IMR-90 (cell line): ENCODE results near the gene TMEM238. TPM values are rescaled to one million over a fixed set of nuclear protein-coding genes. Genes with fewer than 3 reads are reported as not detected.

Experiments used
- ATAC-seq: fragments of 200-7000 bp; cut with Tn5 transposase; 2 replicates; pipeline ENCODE4 v1.9.1; 2020; ENCODE audit warnings: low read depth, mild to moderate bottlenecking, moderate library complexity
- BruUV-seq: library from RNA; stranded (reverse); fragments of 400-500 nt; replicated peaks from 2 replicates; lab custom pipeline; 2021; lab: Mats Ljungman, UMichigan
- CTCF ChIA-PET: fragments of 300-600 bp; formaldehyde crosslinking; extraction: SDS; loops from one replicate; lab custom pipeline; 2021; ENCODE audit warnings: antibody characterized with exemption; lab: Yijun Ruan, JAX
- POLR2A ChIA-PET: fragments of 300-600 bp; sonication (Branson Sonifier 250); formaldehyde crosslinking; loops from one replicate; lab custom pipeline; 2022; ENCODE audit warnings: antibody characterized with exemption; ENCODE audit not compliant: unreplicated experiment; lab: Charles Lee
- DNase-seq: peaks from one replicate; pipeline ENCODE4 v3.0.0; 2013
- H2AFZ ChIP-seq: replicated peaks from 2 replicates; pipeline ENCODE3; 2013; ENCODE audit warnings: low read length, mild to moderate bottlenecking; ENCODE audit not compliant: poor library complexity
- H2AK5ac ChIP-seq: 2 replicates; pipeline ENCODE4 v1.6.1; 2013; ENCODE audit warnings: low read depth, low read length, inconsistent platforms
- H2AK9ac ChIP-seq: replicated peaks from 2 replicates; pipeline ENCODE3; 2013; ENCODE audit warnings: mild to moderate bottlenecking, low read depth, low read length, moderate library complexity; ENCODE audit not compliant: poor library complexity
- H2BK120ac ChIP-seq: 2 replicates; pipeline ENCODE4 v1.6.1; 2013; ENCODE audit warnings: low read depth, low read length, inconsistent platforms
- H2BK15ac ChIP-seq: 3 replicates; pipeline ENCODE4 v1.6.1; 2013; ENCODE audit warnings: low read depth, low read length, inconsistent platforms
- H2BK20ac ChIP-seq: 2 replicates; pipeline ENCODE4 v1.6.1; 2013; ENCODE audit warnings: low read depth, mild to moderate bottlenecking, inconsistent platforms, low read length, moderate library complexity
- H2BK5ac ChIP-seq: 2 replicates; pipeline ENCODE4 v1.6.1; 2013; ENCODE audit warnings: mild to moderate bottlenecking, low read depth, low read length, inconsistent platforms; ENCODE audit not compliant: poor library complexity, severe bottlenecking
- H3K14ac ChIP-seq: replicated peaks from 2 replicates; pipeline ENCODE4 v1.6.1; 2013; ENCODE audit warnings: low read depth, low read length, inconsistent platforms
- H3K18ac ChIP-seq: 2 replicates; pipeline ENCODE4 v1.6.1; 2013; ENCODE audit warnings: low read depth, low read length, control low read depth
- H3K23ac ChIP-seq: 2 replicates; pipeline ENCODE4 v1.6.1; 2013; ENCODE audit warnings: low read depth, low read length, inconsistent platforms
- H3K27ac ChIP-seq: 2 replicates; pipeline ENCODE4 v1.5.1; 2013; ENCODE audit warnings: mild to moderate bottlenecking, control low read depth, low read length; ENCODE audit not compliant: insufficient read depth
- H3K27me3 ChIP-seq: 2 replicates; pipeline ENCODE4 v1.6.1; 2013; ENCODE audit warnings: low read length; ENCODE audit not compliant: control insufficient read depth, insufficient read depth
- H3K36me3 ChIP-seq: 2 replicates; pipeline ENCODE4 v1.6.1; 2013; ENCODE audit warnings: low read length, mixed read lengths; ENCODE audit not compliant: control insufficient read depth, insufficient read depth
- H3K4ac ChIP-seq: 2 replicates; pipeline ENCODE4 v1.6.1; 2013; ENCODE audit warnings: low read depth, low read length, inconsistent platforms
- H3K4me1 ChIP-seq: 2 replicates; pipeline ENCODE4 v1.6.1; 2013; ENCODE audit warnings: low read length, mixed read lengths; ENCODE audit not compliant: control insufficient read depth, insufficient read depth
- H3K4me2 ChIP-seq: 2 replicates; pipeline ENCODE4 v1.6.1; 2013; ENCODE audit warnings: low read depth, mild to moderate bottlenecking, control low read depth, low read length, moderate library complexity
- H3K4me3 ChIP-seq: 2 replicates; pipeline ENCODE4 v1.5.1; 2013; ENCODE audit warnings: low read depth, mild to moderate bottlenecking, control low read depth, low read length, moderate library complexity; ENCODE audit not compliant: insufficient read depth
- H3K56ac ChIP-seq: 2 replicates; pipeline ENCODE4 v1.6.1; 2013; ENCODE audit warnings: low read length, inconsistent platforms; ENCODE audit not compliant: insufficient read depth; ENCODE audit errors: extremely low read depth
- H3K79me1 ChIP-seq, 2 experiments: 2 replicates each; pipeline ENCODE4 v1.6.1; 2013; ENCODE audit warnings: low read length in 2 of 2, inconsistent platforms in 1 of 2, low read depth in 1 of 2
- H3K9ac ChIP-seq: 2 replicates; pipeline ENCODE4 v1.6.1; 2013; ENCODE audit warnings: low read depth, low read length, control low read depth
- H3K9me1 ChIP-seq: 2 replicates; pipeline ENCODE4 v1.6.1; 2013; ENCODE audit warnings: low read length, inconsistent platforms; ENCODE audit not compliant: insufficient read depth
- H3K9me3 ChIP-seq: 2 replicates; pipeline ENCODE4 v1.6.1; 2013; ENCODE audit warnings: low read length; ENCODE audit not compliant: control insufficient read depth, insufficient read depth
- H4K20me1 ChIP-seq: 2 replicates; pipeline ENCODE4 v1.6.1; 2013; ENCODE audit warnings: low read length, inconsistent platforms; ENCODE audit not compliant: insufficient read depth
- H4K5ac ChIP-seq: 2 replicates; pipeline ENCODE4 v1.6.1; 2013; ENCODE audit warnings: mild to moderate bottlenecking, low read depth, low read length, control low read depth
- H4K8ac ChIP-seq, 2 experiments: 2 replicates each; pipeline ENCODE4 v1.6.1; 2013; ENCODE audit warnings: low read depth in 2 of 2, low read length in 2 of 2, control low read depth in 1 of 2, inconsistent platforms in 1 of 2
- H4K91ac ChIP-seq: 2 replicates; pipeline ENCODE4 v1.6.1; 2013; ENCODE audit warnings: low read depth, low read length, inconsistent platforms; ENCODE audit not compliant: insufficient read depth
- BHLHE40 ChIP-seq: fragments of 150-350 bp; IDR thresholded peaks from 2 replicates; pipeline ENCODE4 v1.6.1; 2016; ENCODE audit warnings: mild to moderate bottlenecking, low read depth, low read length
- CEBPB ChIP-seq: IDR thresholded peaks from 2 replicates; pipeline ENCODE4 v1.6.1; 2012; ENCODE audit warnings: low read depth, low read length, improper control_type of control experiment
- CHD1 ChIP-seq: IDR thresholded peaks from 2 replicates; pipeline ENCODE4 v1.6.1; 2012; ENCODE audit warnings: low read depth, low read length, improper control_type of control experiment
- MAFK ChIP-seq: IDR thresholded peaks from 2 replicates; pipeline ENCODE4 v1.6.1; 2012; ENCODE audit warnings: low read depth, low read length, improper control_type of control experiment
- MAZ ChIP-seq: IDR thresholded peaks from 2 replicates; pipeline ENCODE4 v1.6.1; 2012; ENCODE audit warnings: low read depth, mild to moderate bottlenecking, low read length, improper control_type of control experiment, moderate library complexity, borderline replicate concordance
- MXI1 ChIP-seq: IDR thresholded peaks from 2 replicates; pipeline ENCODE4 v1.6.1; 2012; ENCODE audit warnings: low read depth, mild to moderate bottlenecking, low read length, moderate library complexity, borderline replicate concordance
- NFE2L2 ChIP-seq: fragments of 150-350 bp; IDR thresholded peaks from 2 replicates; pipeline ENCODE4 v1.6.1; 2016; ENCODE audit warnings: low read depth, mild to moderate bottlenecking, low read length
- POLR2A ChIP-seq: IDR thresholded peaks from 2 replicates; pipeline ENCODE4 v1.6.1; 2012; ENCODE audit warnings: mild to moderate bottlenecking, low read depth, low read length
- RFX5 ChIP-seq: IDR thresholded peaks from 2 replicates; pipeline ENCODE4 v1.8.0; 2012; ENCODE audit warnings: low read depth, mild to moderate bottlenecking, low read length, moderate library complexity
- WGBS, 2 experiments: methylation state at CpG; one replicate each; pipeline versions ENCODE4 v1.1.5 to v1.1.7; 2013; ENCODE audit warnings: missing lambda C conversion rate in 2 of 2; ENCODE audit not compliant: insufficient read length in 1 of 2; ENCODE audit errors: extremely low coverage in 2 of 2; 5-methylcytosine and 5-hydroxymethylcytosine counted together
- dilution Hi-C: fragments of 300-500 bp; cut with HindIII; formaldehyde crosslinking; loops from one replicate; pipeline ENCODE4 v1.14.3; 2018; ENCODE audit warnings: low sequenced_read_pairs; ENCODE audit not compliant: unreplicated experiment
- in situ Hi-C: fragments of 300-500 bp; cut with MboI; formaldehyde crosslinking; loops from 3 replicates; pipeline ENCODE4 v1.14.3; 2019; ENCODE audit warnings: low sequenced_read_pairs, inconsistent platforms, mixed read lengths
- intact Hi-C: fragments of 100-400 bp; cut with micrococcal nuclease; formaldehyde crosslinking; loops from 2 replicates; pipeline ENCODE4 v1.10.0; 2022
- polyA plus RNA-seq, 3 experiments: library from polyadenylated mRNA; depleted of rRNA; stranded (reverse); fragments of >200 nt; gene quantifications; 2 replicates each; pipeline ENCODE4 v1.2.3, GENCODE V29; 2012; ENCODE audit warnings: low replicate concordance in 1 of 3
- total RNA-seq: library from RNA; depleted of rRNA; stranded (reverse); fragments of >200 nt; gene quantifications from 2 replicates; pipeline ENCODE4 v1.2.3, GENCODE V29; 2012
- TF ChIP-seq, protein P1 (sequence below): fragments of 150-350 bp; IDR thresholded peaks from 2 replicates; pipeline ENCODE4 v1.6.1; 2017; ENCODE audit warnings: mild to moderate bottlenecking, antibody characterized with exemption, low read length, low read depth
- TF ChIP-seq, protein P2 (sequence below): conservative IDR thresholded peaks from 2 replicates; pipeline ENCODE4 v1.5.1; 2012; ENCODE audit warnings: mild to moderate bottlenecking, low read depth, low read length, improper control_type of control experiment
- TF ChIP-seq, protein P3 (sequence below): fragments of 150-350 bp; IDR thresholded peaks from 2 replicates; pipeline ENCODE4 v1.6.1; 2016; ENCODE audit warnings: low read depth, mild to moderate bottlenecking, low read length, moderate library complexity, borderline replicate concordance

Gene TMEM238
- total and polyA plus RNA-seq, 2 of the 4 experiments (the other 2 are of a cell fraction), result not detected

DNA sequence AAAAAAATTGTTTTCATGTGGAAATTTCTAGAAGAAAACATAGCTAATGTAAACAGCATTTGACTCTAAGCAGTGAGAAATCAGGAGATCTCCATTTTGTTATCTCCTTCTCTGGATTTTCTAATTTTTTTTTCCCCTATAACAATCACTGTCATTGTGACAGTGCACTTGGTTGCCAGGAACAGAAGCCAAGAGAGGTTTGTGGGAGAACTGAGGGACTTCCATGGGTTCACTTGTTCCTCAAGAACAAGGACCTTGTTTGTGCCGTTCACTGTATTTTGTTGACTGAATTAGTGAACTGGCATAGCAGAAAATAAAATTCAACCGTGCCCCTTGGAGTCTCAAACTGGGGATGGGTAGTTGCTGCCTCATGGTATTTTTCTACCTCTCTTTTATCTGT is 42.0 kb upstream of the TMEM238 start:
- H2AK5ac ChIP-seq, result no peak overlapping the region
- intact Hi-C loops, result no loop called here
- no peak overlapping the region for H4K8ac ChIP-seq
- CTCF ChIA-PET, result no interaction called here
- H3K9me3 ChIP-seq, result no peaks in the 10 kb centered on the region; the same call in 1 of the 2 replicates
- H2BK15ac ChIP-seq, result no peak overlapping the region
- H3K27ac ChIP-seq, result no peak overlapping the region
- no peak overlapping the region for H3K23ac ChIP-seq
- H4K20me1 ChIP-seq, result no peaks in the 10 kb centered on the region
- H2BK20ac ChIP-seq, result no peak overlapping the region
- no CpG with 5 or more reads among the region's 2 CpGs for WGBS, 2 experiments
- H2BK5ac ChIP-seq, result no peak overlapping the region
- H3K36me3 ChIP-seq, result no peaks in the 10 kb centered on the region
- ATAC-seq, result no peak
- BruUV-seq, result no TSS peak
- H3K56ac ChIP-seq, result no peak overlapping the region
- H3K4me1 ChIP-seq, result no peaks in the 10 kb centered on the region
- dilution Hi-C loops, result no loop called here
- no peak overlapping the region for H3K4ac ChIP-seq
- H3K9ac ChIP-seq, result no peak overlapping the region
- in situ Hi-C loops, result no loop called here
- H2AFZ ChIP-seq, result no peak overlapping the region
- no peak overlapping the region for H3K18ac ChIP-seq
- H3K27me3 ChIP-seq, result peaks cover 17% of the 10 kb centered on the region
- no peak overlapping the region for H2BK120ac ChIP-seq
- 0 out of 2 replicates have a peak, but pooled peaks cover 4% of the 10 kb centered on the region for H3K9me1 ChIP-seq
- no peak overlapping the region for H3K4me3 ChIP-seq
- POLR2A ChIA-PET, result no interaction called here
- H4K91ac ChIP-seq, result no peak overlapping the region
- DNase-seq, result no peak
- H2AK9ac ChIP-seq, result no peak overlapping the region
- H3K4me2 ChIP-seq, result no peak overlapping the region
- H4K5ac ChIP-seq, result no peak overlapping the region
- TF ChIP-seq BHLHE40 (no peak), MAZ (no peak), RFX5 (no peak), POLR2A (no peak), NFE2L2 (no peak), CHD1 (no peak), MXI1 (no peak), MAFK (no peak), CEBPB (no peak)
- TF ChIP-seq, protein P1, sequence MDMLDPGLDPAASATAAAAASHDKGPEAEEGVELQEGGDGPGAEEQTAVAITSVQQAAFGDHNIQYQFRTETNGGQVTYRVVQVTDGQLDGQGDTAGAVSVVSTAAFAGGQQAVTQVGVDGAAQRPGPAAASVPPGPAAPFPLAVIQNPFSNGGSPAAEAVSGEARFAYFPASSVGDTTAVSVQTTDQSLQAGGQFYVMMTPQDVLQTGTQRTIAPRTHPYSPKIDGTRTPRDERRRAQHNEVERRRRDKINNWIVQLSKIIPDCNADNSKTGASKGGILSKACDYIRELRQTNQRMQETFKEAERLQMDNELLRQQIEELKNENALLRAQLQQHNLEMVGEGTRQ, result no peak
- TF ChIP-seq, protein P2, sequence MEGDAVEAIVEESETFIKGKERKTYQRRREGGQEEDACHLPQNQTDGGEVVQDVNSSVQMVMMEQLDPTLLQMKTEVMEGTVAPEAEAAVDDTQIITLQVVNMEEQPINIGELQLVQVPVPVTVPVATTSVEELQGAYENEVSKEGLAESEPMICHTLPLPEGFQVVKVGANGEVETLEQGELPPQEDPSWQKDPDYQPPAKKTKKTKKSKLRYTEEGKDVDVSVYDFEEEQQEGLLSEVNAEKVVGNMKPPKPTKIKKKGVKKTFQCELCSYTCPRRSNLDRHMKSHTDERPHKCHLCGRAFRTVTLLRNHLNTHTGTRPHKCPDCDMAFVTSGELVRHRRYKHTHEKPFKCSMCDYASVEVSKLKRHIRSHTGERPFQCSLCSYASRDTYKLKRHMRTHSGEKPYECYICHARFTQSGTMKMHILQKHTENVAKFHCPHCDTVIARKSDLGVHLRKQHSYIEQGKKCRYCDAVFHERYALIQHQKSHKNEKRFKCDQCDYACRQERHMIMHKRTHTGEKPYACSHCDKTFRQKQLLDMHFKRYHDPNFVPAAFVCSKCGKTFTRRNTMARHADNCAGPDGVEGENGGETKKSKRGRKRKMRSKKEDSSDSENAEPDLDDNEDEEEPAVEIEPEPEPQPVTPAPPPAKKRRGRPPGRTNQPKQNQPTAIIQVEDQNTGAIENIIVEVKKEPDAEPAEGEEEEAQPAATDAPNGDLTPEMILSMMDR, result no peak
- TF ChIP-seq, protein P3, sequence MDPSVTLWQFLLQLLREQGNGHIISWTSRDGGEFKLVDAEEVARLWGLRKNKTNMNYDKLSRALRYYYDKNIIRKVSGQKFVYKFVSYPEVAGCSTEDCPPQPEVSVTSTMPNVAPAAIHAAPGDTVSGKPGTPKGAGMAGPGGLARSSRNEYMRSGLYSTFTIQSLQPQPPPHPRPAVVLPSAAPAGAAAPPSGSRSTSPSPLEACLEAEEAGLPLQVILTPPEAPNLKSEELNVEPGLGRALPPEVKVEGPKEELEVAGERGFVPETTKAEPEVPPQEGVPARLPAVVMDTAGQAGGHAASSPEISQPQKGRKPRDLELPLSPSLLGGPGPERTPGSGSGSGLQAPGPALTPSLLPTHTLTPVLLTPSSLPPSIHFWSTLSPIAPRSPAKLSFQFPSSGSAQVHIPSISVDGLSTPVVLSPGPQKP, result no peak
- no peak overlapping the region for H3K14ac ChIP-seq
- H3K79me1 ChIP-seq, result no peaks in the 10 kb centered on the region
